Measurements from ENCODE around the gene HOXA6.

HOXA6 gene

DNA sequence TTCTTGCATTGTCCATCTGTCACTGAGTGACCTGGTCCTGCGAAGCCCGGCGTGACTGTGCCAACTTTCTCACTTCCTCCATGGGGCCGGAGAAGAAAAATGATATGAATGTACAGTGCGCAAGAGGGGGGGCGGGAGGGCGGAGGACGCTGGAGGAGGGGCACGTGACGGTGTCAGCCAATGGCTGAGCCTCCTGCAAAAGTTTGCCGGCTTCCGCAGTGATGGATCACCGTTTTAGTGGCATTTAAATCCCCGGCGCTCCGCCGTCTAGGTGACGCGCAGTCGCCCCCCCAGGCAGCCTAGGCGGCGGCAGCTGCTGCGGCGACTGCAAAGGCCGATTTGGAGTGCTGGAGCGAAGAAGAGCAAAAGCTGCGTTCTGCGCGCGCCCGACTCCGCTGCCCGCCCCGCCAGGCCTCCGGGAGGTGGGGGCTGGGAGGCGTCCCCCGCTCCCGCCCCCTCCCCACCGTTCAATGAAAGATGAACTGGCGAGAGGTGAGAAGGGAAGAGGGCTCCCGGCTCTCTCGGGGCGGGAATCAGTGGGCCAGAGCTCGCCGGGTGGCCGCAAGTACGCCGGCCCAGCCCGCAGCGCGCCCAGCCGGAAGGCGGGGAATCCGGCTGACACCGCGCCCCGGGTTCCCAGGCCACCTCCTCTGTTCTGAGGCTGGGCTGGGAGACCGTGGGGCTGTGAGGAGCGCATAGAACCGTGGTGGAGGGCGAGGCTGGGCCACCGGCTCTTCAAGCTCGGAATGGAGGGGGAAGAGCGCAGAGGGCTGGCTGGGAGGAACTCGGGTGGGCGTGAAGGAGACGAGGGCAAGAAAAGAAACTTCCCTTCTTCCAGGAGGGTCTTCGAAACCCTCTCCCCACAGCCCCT lies 51.4 kb downstream of the HOXA6 start, which contains the start of gene HOXA1:
TSS of gene HOXA1 (minus strand) at position 104 of the 871 bp plus-strand sequence. CDS start at position 16, 88 bp downstream.
- peak; percentile 93 to 95 for DNase-seq
